ENCODE data around the gene TADA2A.

- no peak for TF ChIP-seq SUZ12 (IDR thresholded peaks at IDR 0.05; ENCODE audit: extremely low read depth, insufficient read depth, insufficient read length)
- no peak for TF ChIP-seq ZNF274 (IDR thresholded peaks at IDR 0.05; ENCODE audit: low read depth, low read length)
- TF ChIP-seq YY1 (IDR thresholded peaks at IDR 0.05; ENCODE audit: insufficient read depth, insufficient read length) = no peak
These were observed 74.4 kb downstream of the TADA2A start for GRCh38 chr17:37481001-37481665.

Data from NT2/D1 (cell line).